HEK293 (cell line): Measurements from ENCODE around the gene EPHX1.

Experiments
- CTCF ChIA-PET: fragments of 350-600 bp; formaldehyde crosslinking; extraction: SDS; loops from one replicate; lab custom pipeline; 2021; ENCODE audit warnings: antibody characterized with exemption; lab: Yijun Ruan, JAX
- POLR2A ChIA-PET: fragments of 300-600 bp; formaldehyde crosslinking; extraction: SDS; loops from one replicate; lab custom pipeline; 2020; ENCODE audit warnings: antibody characterized with exemption, inconsistent platforms; lab: Yijun Ruan, JAX
- H3K27ac ChIP-seq: fragments of 200-500 bp; sonication (Bioruptor generic); 2 replicates; pipeline ENCODE4 v1.5.1; 2014; ENCODE audit warnings: low read depth, low read length, control low read depth, inconsistent platforms; ENCODE audit errors: extremely low read depth
- H3K36me3 ChIP-seq, 2 experiments: fragments of 200-500 bp in 1 of 2; sonication (Bioruptor generic) in 1 of 2; 1 replicate in 1 of 2; 2 replicates in 1 of 2; pipeline ENCODE4 v1.5.1; 2014 to 2017; ENCODE audit warnings: inconsistent platforms in 2 of 2, low read length in 2 of 2; ENCODE audit not compliant: control insufficient read depth in 2 of 2, insufficient read depth in 1 of 2
- H3K4me1 ChIP-seq: fragments of 200-500 bp; sonication (Bioruptor generic); 2 replicates; pipeline ENCODE4 v1.5.1; 2014; ENCODE audit warnings: mild to moderate bottlenecking, low read length, inconsistent platforms; ENCODE audit not compliant: control insufficient read depth, insufficient read depth
- H3K4me3 ChIP-seq: 2 replicates; pipeline ENCODE4 v1.5.1; 2011; ENCODE audit warnings: low read depth, mild to moderate bottlenecking, control low read depth, low read length, moderate library complexity
- H3K9me3 ChIP-seq: fragments of 200-500 bp; sonication (Bioruptor generic); 2 replicates; pipeline ENCODE4 v1.5.1; 2014; ENCODE audit warnings: low read depth, low read length, inconsistent platforms; ENCODE audit not compliant: control insufficient read depth, insufficient read depth
- ATF2 ChIP-seq: fragments of 450-650 bp; formaldehyde crosslinking; IDR thresholded peaks from 2 replicates; pipeline ENCODE4 v1.5.1; 2016; ENCODE audit warnings: missing biosample characterization, missing genetic modification characterization, low read depth
- KLF7 ChIP-seq: fragments of 450-650 bp; formaldehyde crosslinking; IDR thresholded peaks from 2 replicates; pipeline ENCODE4 v1.5.1; 2016; ENCODE audit warnings: missing biosample characterization, missing genetic modification characterization, borderline replicate concordance
- PBX3 ChIP-seq: sonication (generic); formaldehyde crosslinking; IDR thresholded peaks from 2 replicates; pipeline ENCODE4 v1.8.1; 2022; ENCODE audit warnings: mild to moderate bottlenecking, moderate library complexity, missing genetic modification reagents
- PRDM10 ChIP-seq: fragments of 450-650 bp; formaldehyde crosslinking; IDR thresholded peaks from 2 replicates; pipeline ENCODE4 v1.5.1; 2016; ENCODE audit warnings: missing biosample characterization, missing genetic modification characterization
- ZBTB11 ChIP-seq: fragments of 450-650 bp; formaldehyde crosslinking; conservative IDR thresholded peaks from 2 replicates; pipeline ENCODE4 v1.5.1; 2016; ENCODE audit warnings: low read depth, missing biosample characterization, missing genetic modification characterization
- ZBTB8A ChIP-seq: fragments of 450-650 bp; formaldehyde crosslinking; IDR thresholded peaks from 2 replicates; pipeline ENCODE4 v1.5.1; 2016; ENCODE audit warnings: missing biosample characterization, missing genetic modification characterization
- ZNF211 ChIP-seq: fragments of 450-650 bp; formaldehyde crosslinking; IDR thresholded peaks from 2 replicates; pipeline ENCODE4 v1.5.1; 2016; ENCODE audit warnings: low read depth, missing biosample characterization, missing genetic modification characterization
- ZNF266 ChIP-seq: fragments of 450-650 bp; formaldehyde crosslinking; IDR thresholded peaks from 2 replicates; pipeline ENCODE4 v1.5.1; 2016; ENCODE audit warnings: missing biosample characterization, missing genetic modification characterization, low read depth
- ZNF341 ChIP-seq: fragments of 450-650 bp; formaldehyde crosslinking; IDR thresholded peaks from 2 replicates; pipeline ENCODE4; 2016; ENCODE audit warnings: low read depth, missing biosample characterization, missing genetic modification characterization
- ZNF488 ChIP-seq: fragments of 450-650 bp; formaldehyde crosslinking; IDR thresholded peaks from 2 replicates; pipeline ENCODE4 v1.5.1; 2016; ENCODE audit warnings: missing biosample characterization, missing genetic modification characterization
- ZNF510 ChIP-seq: fragments of 450-650 bp; formaldehyde crosslinking; IDR thresholded peaks from 2 replicates; pipeline ENCODE4 v1.5.1; 2018; ENCODE audit warnings: mild to moderate bottlenecking, missing genetic modification characterization, missing biosample characterization; ENCODE audit not compliant: insufficient replicate concordance
- ZNF621 ChIP-seq: fragments of 450-650 bp; formaldehyde crosslinking; IDR thresholded peaks from 2 replicates; pipeline ENCODE4 v1.5.1; 2017; ENCODE audit warnings: missing biosample characterization, missing genetic modification characterization
- ZNF707 ChIP-seq: fragments of 450-650 bp; formaldehyde crosslinking; IDR thresholded peaks from 2 replicates; pipeline ENCODE4 v1.5.1; 2016; ENCODE audit warnings: missing biosample characterization, missing genetic modification characterization
- ZNF785 ChIP-seq: fragments of 450-650 bp; formaldehyde crosslinking; IDR thresholded peaks from 2 replicates; pipeline ENCODE4 v1.5.1; 2016; ENCODE audit warnings: missing biosample characterization, missing genetic modification characterization
- ZSCAN30 ChIP-seq: fragments of 450-650 bp; IDR thresholded peaks from 2 replicates; pipeline ENCODE4 v1.5.1; 2018; ENCODE audit warnings: missing biosample characterization, mild to moderate bottlenecking, missing genetic modification characterization, moderate library complexity

The EPHX1 gene

GRCh38 chr1:225769687-225770086 lies 40.2 kb upstream of the EPHX1 start:
- Histone ChIP-seq H3K4me3 (no peak overlapping the region), H3K9me3 (no peaks in the 10 kb centered on the region), H3K27ac (no peak overlapping the region; the same call in 1 of the 2 replicates), H3K4me1 (peaks cover 16% of the 10 kb centered on the region), H3K36me3 (no peaks in the 10 kb centered on the region)
- ChIA-PET POLR2A (interaction anchor here (1.3 to 5.0 kb wide), 5 partner anchors 8 to 261 kb away, joined by 3 to 41 read pairs (median 27); partner anchors contain the start of genes ENAH and SRP9), CTCF (interaction anchor here (0.6 to 25.5 kb wide), 16 partner anchors 8 to 354 kb away, joined by 3 to 567 read pairs (median 4); partner anchors contain the start of gene SRP9)
- TF ChIP-seq ZNF211 (tag by site-specific recombination) (no peak), ZBTB8A (tag by site-specific recombination) (no peak), ZNF785 (tag by site-specific recombination) (no peak), ATF2 (no peak), ZNF488 (tag by site-specific recombination) (no peak), KLF7 (tag by site-specific recombination) (no peak), ZNF621 (no peak), ZNF510 (no peak), PBX3 (no peak), ZNF707 (no peak)

- H3K27ac ChIP-seq = no peak overlapping the region
- CTCF ChIA-PET = interaction anchor here (0.5 to 25.5 kb wide), 16 partner anchors 10 to 290 kb away, joined by 3 to 567 read pairs (median 5); partner anchors contain the start of gene ENAH
- H3K36me3 ChIP-seq = no peaks in the 10 kb centered on the region
- no peaks in the 10 kb centered on the region for H3K9me3 ChIP-seq
- no peak overlapping the region for H3K4me3 ChIP-seq
- H3K4me1 ChIP-seq = peaks cover 16% of the 10 kb centered on the region
- POLR2A ChIA-PET = interaction anchor here (0.6 to 5.0 kb wide), 6 partner anchors 22 to 211 kb away, joined by 3 to 41 read pairs (median 15); partner anchors contain the start of gene ENAH
- no peak for TF ChIP-seq ZNF266
- no peak for TF ChIP-seq PRDM10 (tag by site-specific recombination)
- no peak for TF ChIP-seq ZBTB11 (tag by site-specific recombination)
- no peak for TF ChIP-seq ZSCAN30 (tag by site-specific recombination)
- 0 out of 2 replicates have a peak, but pooled peaks have one; percentile 11 for TF ChIP-seq ZNF341
These were observed 39.2 kb upstream of the EPHX1 start for GRCh38 chr1:225770561-225771248.
